HepG2 (cell line): Measurements from ENCODE around the gene HLCS. TPM values are rescaled to one million over a fixed set of nuclear protein-coding genes. Genes with fewer than 3 reads are reported as not detected.

Experiments
- ARNT2 ChIP-seq: sonication (generic); formaldehyde crosslinking; IDR thresholded peaks from 2 replicates; pipeline ENCODE4 v1.8.0; 2022; ENCODE audit warnings: mild to moderate bottlenecking, low read depth, missing genetic modification reagents, moderate library complexity
- CEBPB ChIP-seq: IDR thresholded peaks from 2 replicates; pipeline ENCODE4 v1.6.1; 2011; ENCODE audit warnings: low read depth, low read length, improper control_type of control experiment, borderline replicate concordance
- CREB1 ChIP-seq, 2 experiments: fragments of 450-650 bp in 1 of 2; IDR thresholded peaks; 2 replicates each; pipeline ENCODE4 v1.6.1; 2016 to 2017; ENCODE audit warnings: control low read depth in 1 of 2, mild to moderate bottlenecking in 1 of 2, missing compliant biosample characterization in 1 of 2, missing genetic modification characterization in 1 of 2
- DNMT3B ChIP-seq: conservative IDR thresholded peaks from 2 replicates; pipeline ENCODE4 v1.6.1; 2016; ENCODE audit warnings: missing biosample characterization, control low read depth
- FOSL1 ChIP-seq: sonication (generic); formaldehyde crosslinking; IDR thresholded peaks from 2 replicates; pipeline ENCODE4 v1.9.0; 2021; ENCODE audit warnings: missing genetic modification reagents, borderline replicate concordance
- HMG20A ChIP-seq: IDR thresholded peaks from 2 replicates; pipeline ENCODE4 v1.6.1; 2016; ENCODE audit warnings: borderline replicate concordance
- JUNB ChIP-seq: sonication (generic); formaldehyde crosslinking; IDR thresholded peaks from 2 replicates; pipeline ENCODE4 v1.8.0; 2022; ENCODE audit warnings: missing genetic modification reagents, mild to moderate bottlenecking, borderline replicate concordance
- KDM5A ChIP-seq: fragments of 200-600 bp; sonication (generic); IDR thresholded peaks from 2 replicates; pipeline ENCODE4 v1.7.0; 2018; ENCODE audit warnings: antibody characterized with exemption, mild to moderate bottlenecking, low read length, borderline replicate concordance
- MZF1 ChIP-seq: sonication (generic); formaldehyde crosslinking; IDR thresholded peaks from 2 replicates; pipeline ENCODE4 v1.8.1; 2023; ENCODE audit warnings: mild to moderate bottlenecking, missing genetic modification reagents, borderline replicate concordance
- NFRKB ChIP-seq: fragments of 450-650 bp; IDR thresholded peaks from 2 replicates; pipeline ENCODE4 v1.6.1; 2017
- NFYC ChIP-seq: IDR thresholded peaks from 2 replicates; pipeline ENCODE4 v1.6.1; 2016; ENCODE audit warnings: missing genetic modification reagents, missing compliant biosample characterization
- SNAI1 ChIP-seq: sonication (generic); formaldehyde crosslinking; IDR thresholded peaks from 2 replicates; pipeline ENCODE4 v1.5.0; 2020; ENCODE audit warnings: mild to moderate bottlenecking, missing genetic modification reagents, borderline replicate concordance
- ZMYM2 ChIP-seq: sonication (generic); formaldehyde crosslinking; IDR thresholded peaks from 2 replicates; pipeline ENCODE4 v1.8.0; 2022; ENCODE audit warnings: mild to moderate bottlenecking, missing genetic modification reagents
- ZNF232 ChIP-seq: sonication (generic); formaldehyde crosslinking; IDR thresholded peaks from 2 replicates; pipeline ENCODE4 v1.4.0; 2020; ENCODE audit warnings: missing genetic modification reagents, borderline replicate concordance
- ZNF317 ChIP-seq: sonication (generic); formaldehyde crosslinking; IDR thresholded peaks from 2 replicates; pipeline ENCODE4 v1.5.0; 2020; ENCODE audit warnings: mild to moderate bottlenecking, missing genetic modification reagents
- ZNF644 ChIP-seq: IDR thresholded peaks from 2 replicates; pipeline ENCODE4 v1.6.1; 2016; ENCODE audit warnings: low read depth
- ZNF761 ChIP-seq: sonication (generic); formaldehyde crosslinking; conservative IDR thresholded peaks from 2 replicates; pipeline ENCODE4 v1.4.0; 2020; ENCODE audit warnings: mild to moderate bottlenecking, missing genetic modification reagents
- ZNF776 ChIP-seq: sonication (generic); formaldehyde crosslinking; IDR thresholded peaks from 2 replicates; pipeline ENCODE4 v1.4.0; 2020; ENCODE audit warnings: mild to moderate bottlenecking, missing genetic modification reagents
- polyA plus RNA-seq, 8 experiments: library from polyadenylated mRNA; depleted of rRNA in 3 of 8; stranded (reverse) in 7 of 8; unstranded in 1 of 8; fragments of >200 nt; fragmentation: Illumina TruSeq in 4 of 8; extraction: Trizol in 4 of 8; gene quantifications; 2 replicates each; pipeline versions ENCODE4 v1.2.1 to v1.2.3, GENCODE V29; 2011 to 2016; ENCODE audit warnings: low read depth in 4 of 8, missing spikeins in 1 of 8, mixed read lengths in 1 of 8; ENCODE audit not compliant: insufficient read depth in 1 of 8
- total RNA-seq, 5 experiments: library from RNA; depleted of rRNA; stranded (reverse); fragments of >200 nt; fragmentation: Illumina TruSeq; extraction: Trizol; gene quantifications; 2 replicates each; pipeline ENCODE4 v1.2.3, GENCODE V29; 2016; ENCODE audit warnings: low read depth in 1 of 5
- TF ChIP-seq, protein P1 (sequence below): sonication (generic); formaldehyde crosslinking; IDR thresholded peaks from 2 replicates; pipeline ENCODE4 v1.9.0; 2022; ENCODE audit warnings: low read depth, missing genetic modification reagents
- TF ChIP-seq, protein P2 (sequence below): sonication (generic); formaldehyde crosslinking; IDR thresholded peaks from 2 replicates; pipeline ENCODE4 v1.4.0; 2020; ENCODE audit warnings: missing genetic modification reagents
- TF ChIP-seq, protein P3 (sequence below): sonication (generic); formaldehyde crosslinking; IDR thresholded peaks from 2 replicates; pipeline ENCODE4 v1.4.0; 2020; ENCODE audit warnings: mild to moderate bottlenecking, missing genetic modification reagents
- TF ChIP-seq, protein P4 (sequence below): sonication (generic); formaldehyde crosslinking; IDR thresholded peaks from 2 replicates; pipeline ENCODE4 v1.4.0; 2020; ENCODE audit warnings: mild to moderate bottlenecking, missing genetic modification reagents
- TF ChIP-seq, protein P5 (sequence below): sonication (generic); formaldehyde crosslinking; IDR thresholded peaks from 2 replicates; pipeline ENCODE4 v1.4.0; 2020; ENCODE audit warnings: missing genetic modification reagents

HLCS gene
- total and polyA plus RNA-seq, 2 of the 13 experiments (the other 11 are each of a cell fraction or from before 2014, with no cell fraction given), result 7.9 to 12.3 TPM

DNA sequence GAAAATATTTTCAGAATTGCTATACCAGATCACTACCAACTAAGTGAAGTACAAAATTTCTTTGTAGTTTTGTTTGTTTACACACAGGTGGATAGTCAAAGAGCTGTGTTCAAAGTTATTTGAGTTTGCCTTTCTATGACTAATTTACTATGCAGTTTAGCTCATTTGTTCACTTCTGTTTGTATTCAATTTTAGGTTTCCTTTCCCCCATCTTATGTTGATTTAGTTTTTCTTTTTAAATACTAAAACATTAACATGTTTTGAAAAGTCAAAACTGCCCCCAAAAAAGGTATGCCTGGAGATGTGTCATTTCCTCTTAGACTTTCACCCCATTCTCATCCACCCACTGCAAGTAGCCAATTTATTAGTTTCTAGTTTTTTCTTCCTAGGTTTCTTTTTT is 21.4 kb upstream of the HLCS start (continued):
- TF ChIP-seq ARNT2 (CRISPR knock-in tag) (no peak), ZNF644 (CRISPR knock-in tag) (no peak), NFRKB (no peak), KDM5A (no peak), ZNF317 (CRISPR knock-in tag) (no peak), NFYC (no peak), ZNF232 (CRISPR knock-in tag) (no peak), ZNF776 (CRISPR knock-in tag) (no peak), ZMYM2 (CRISPR knock-in tag) (no peak), ZNF761 (no peak), CREB1 (IDR thresholded peaks at IDR 0.05) (no peak), CREB1 (CRISPR knock-in tag; IDR thresholded peaks at IDR 0.05) (peak; percentile 54; the same call in 1 of the 2 replicates), CEBPB (no peak), SNAI1 (CRISPR knock-in tag) (no peak), HMG20A (CRISPR knock-in tag) (peak; percentile 55; the same call in 1 of the 2 replicates), DNMT3B (CRISPR knock-in tag) (no peak), FOSL1 (CRISPR knock-in tag) (peak; percentile 33; the same call in 1 of the 2 replicates), JUNB (CRISPR knock-in tag) (no peak; the same call in 1 of the 2 replicates), MZF1 (CRISPR knock-in tag) (no peak)
- TF ChIP-seq, protein P1, sequence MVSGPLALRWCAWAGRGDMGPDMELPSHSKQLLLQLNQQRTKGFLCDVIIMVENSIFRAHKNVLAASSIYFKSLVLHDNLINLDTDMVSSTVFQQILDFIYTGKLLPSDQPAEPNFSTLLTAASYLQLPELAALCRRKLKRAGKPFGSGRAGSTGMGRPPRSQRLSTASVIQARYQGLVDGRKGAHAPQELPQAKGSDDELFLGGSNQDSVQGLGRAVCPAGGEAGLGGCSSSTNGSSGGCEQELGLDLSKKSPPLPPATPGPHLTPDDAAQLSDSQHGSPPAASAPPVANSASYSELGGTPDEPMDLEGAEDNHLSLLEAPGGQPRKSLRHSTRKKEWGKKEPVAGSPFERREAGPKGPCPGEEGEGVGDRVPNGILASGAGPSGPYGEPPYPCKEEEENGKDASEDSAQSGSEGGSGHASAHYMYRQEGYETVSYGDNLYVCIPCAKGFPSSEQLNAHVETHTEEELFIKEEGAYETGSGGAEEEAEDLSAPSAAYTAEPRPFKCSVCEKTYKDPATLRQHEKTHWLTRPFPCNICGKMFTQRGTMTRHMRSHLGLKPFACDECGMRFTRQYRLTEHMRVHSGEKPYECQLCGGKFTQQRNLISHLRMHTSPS (CRISPR knock-in tag), result no peak
- TF ChIP-seq, protein P2, sequence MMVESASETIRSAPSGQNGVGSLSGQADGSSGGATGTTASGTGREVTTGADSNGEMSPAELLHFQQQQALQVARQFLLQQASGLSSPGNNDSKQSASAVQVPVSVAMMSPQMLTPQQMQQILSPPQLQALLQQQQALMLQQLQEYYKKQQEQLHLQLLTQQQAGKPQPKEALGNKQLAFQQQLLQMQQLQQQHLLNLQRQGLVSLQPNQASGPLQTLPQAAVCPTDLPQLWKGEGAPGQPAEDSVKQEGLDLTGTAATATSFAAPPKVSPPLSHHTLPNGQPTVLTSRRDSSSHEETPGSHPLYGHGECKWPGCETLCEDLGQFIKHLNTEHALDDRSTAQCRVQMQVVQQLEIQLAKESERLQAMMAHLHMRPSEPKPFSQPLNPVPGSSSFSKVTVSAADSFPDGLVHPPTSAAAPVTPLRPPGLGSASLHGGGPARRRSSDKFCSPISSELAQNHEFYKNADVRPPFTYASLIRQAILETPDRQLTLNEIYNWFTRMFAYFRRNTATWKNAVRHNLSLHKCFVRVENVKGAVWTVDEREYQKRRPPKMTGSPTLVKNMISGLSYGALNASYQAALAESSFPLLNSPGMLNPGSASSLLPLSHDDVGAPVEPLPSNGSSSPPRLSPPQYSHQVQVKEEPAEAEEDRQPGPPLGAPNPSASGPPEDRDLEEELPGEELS (CRISPR knock-in tag), result peak; percentile 64
- TF ChIP-seq, protein P3, sequence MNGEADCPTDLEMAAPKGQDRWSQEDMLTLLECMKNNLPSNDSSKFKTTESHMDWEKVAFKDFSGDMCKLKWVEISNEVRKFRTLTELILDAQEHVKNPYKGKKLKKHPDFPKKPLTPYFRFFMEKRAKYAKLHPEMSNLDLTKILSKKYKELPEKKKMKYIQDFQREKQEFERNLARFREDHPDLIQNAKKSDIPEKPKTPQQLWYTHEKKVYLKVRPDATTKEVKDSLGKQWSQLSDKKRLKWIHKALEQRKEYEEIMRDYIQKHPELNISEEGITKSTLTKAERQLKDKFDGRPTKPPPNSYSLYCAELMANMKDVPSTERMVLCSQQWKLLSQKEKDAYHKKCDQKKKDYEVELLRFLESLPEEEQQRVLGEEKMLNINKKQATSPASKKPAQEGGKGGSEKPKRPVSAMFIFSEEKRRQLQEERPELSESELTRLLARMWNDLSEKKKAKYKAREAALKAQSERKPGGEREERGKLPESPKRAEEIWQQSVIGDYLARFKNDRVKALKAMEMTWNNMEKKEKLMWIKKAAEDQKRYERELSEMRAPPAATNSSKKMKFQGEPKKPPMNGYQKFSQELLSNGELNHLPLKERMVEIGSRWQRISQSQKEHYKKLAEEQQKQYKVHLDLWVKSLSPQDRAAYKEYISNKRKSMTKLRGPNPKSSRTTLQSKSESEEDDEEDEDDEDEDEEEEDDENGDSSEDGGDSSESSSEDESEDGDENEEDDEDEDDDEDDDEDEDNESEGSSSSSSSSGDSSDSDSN, result no peak
- TF ChIP-seq, protein P4, sequence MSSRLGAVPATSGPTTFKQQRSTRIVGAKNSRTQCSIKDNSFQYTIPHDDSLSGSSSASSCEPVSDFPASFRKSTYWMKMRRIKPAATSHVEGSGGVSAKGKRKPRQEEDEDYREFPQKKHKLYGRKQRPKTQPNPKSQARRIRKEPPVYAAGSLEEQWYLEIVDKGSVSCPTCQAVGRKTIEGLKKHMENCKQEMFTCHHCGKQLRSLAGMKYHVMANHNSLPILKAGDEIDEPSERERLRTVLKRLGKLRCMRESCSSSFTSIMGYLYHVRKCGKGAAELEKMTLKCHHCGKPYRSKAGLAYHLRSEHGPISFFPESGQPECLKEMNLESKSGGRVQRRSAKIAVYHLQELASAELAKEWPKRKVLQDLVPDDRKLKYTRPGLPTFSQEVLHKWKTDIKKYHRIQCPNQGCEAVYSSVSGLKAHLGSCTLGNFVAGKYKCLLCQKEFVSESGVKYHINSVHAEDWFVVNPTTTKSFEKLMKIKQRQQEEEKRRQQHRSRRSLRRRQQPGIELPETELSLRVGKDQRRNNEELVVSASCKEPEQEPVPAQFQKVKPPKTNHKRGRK, result no peak
- TF ChIP-seq, protein P5, sequence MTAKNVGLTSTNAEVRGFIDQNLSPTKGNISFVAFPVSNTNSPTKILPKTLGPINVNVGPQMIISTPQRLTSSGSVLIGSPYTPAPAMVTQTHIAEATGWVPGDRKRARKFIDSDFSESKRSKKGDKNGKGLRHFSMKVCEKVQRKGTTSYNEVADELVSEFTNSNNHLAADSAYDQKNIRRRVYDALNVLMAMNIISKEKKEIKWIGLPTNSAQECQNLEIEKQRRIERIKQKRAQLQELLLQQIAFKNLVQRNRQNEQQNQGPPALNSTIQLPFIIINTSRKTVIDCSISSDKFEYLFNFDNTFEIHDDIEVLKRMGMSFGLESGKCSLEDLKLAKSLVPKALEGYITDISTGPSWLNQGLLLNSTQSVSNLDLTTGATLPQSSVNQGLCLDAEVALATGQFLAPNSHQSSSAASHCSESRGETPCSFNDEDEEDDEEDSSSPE (CRISPR knock-in tag), result no peak
